CD4-positive, alpha-beta T cell treated with Interleukin-6 for 4 hours (primary cell): ENCODE results near the gene ABCG4.
A peak's percentile ranks its signal among the peaks of the same experiment; 100 is the strongest.
"Not testable (repeated sequence)": the region's sequence is repeated elsewhere in the genome, so short reads cannot be mapped to it uniquely, and the experiment has no call there.

ENCODE experiments used
- DNase-seq: peaks from one replicate; pipeline ENCODE4 v3.0.0-alpha.2; 2020; ENCODE audit warnings: mixed read lengths

ABCG4 gene

DNA sequence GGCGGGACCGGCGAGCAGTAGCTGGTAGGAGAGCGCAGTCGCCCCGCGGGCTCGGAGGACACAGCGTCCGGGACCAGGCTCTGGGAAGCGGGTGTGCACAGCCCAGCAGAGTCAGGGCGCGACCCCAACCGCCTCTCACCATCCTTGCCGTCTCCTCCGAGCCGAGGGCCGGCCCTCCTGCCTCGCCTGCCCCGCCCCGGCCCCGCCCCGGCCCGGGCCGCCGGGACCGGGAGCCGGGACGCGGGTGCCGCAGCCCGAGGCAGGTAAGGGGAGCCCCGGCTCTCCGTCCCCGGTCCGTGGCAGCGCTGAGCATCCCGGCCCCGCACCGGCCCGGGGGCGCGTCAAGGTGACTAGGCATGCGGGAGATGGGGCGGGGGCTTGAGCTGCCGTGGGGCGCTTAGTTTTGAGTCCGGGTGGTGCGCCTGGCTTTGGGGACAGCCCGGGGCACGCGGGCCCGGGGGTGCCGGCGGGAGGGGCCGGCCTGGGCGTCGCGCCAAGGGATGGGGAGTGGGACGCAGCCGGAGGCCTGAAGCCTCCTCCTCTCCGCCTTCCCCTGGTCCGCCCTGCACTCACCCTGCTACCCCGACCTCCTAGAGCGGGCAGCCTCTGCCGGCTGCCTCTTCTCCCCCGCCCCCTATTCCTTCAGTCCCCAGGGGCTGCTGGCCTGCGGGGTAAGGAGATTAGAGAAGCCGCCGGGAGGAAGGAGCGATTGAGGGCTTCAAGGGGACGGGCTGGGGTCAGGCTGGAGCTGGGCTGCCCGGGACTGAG, at the start of gene ABCG4:
TSS of gene ABCG4 (plus strand) at position 35 of the 768 bp plus-strand sequence. CDS start 914 bp downstream, outside the sequence.
- DNase-seq = peak; percentile 48

DNA sequence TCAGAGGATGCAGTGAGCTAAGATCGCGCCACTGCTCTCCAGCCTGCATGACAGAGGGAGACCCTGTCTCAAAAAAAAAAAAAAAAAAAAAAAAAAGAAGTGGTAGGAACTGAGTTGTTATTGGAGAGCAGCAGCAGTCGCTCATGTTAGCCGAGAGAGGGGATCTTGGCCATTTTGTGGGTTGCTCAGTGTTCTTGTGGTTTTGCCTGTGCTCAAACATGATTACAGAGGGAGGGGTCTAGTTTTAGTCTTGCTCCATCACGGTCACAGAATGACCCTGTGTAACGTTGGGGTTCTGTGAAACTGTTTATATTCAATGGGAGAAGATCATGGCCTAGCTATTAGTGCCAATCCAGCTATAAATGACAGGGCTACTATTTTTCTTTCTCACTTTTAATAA, 49.1 kb upstream of the ABCG4 start:
- no peak for DNase-seq

DNA sequence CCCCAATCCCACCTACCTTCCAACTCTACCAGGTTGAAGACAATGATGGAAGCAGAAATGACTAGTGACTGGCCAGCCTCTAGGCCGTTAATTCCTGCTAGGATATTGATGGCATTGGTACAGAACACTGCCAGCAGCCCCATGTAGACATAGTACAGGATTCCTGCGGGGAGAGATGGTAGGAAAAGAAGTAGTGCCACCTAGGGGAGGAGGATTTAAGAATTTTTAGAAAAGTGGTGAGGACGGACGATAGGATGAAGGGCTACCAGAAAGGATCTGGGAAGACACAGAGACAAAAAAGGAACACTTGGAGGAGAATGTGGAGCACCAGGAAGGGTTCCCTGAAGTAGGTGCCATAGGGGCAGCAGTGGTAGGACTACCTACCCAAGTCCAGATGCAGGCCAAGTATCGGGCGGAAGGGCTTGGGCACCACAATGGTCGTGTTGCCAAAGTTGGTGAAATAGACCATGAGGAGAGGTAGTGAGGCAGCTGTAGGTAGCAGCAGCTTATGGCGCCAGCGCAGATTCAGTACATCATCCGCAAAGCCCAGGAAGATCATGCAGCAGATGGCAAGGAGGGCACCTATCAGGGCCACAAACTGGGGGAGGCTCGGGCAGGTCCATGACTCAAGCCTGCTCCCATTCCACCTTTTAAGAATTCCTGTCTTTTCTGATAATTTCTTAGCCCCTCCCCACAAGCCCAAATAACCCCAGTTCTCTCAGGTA, 48.4 kb upstream of the ABCG4 start:
- DNase-seq = no peak

DNA sequence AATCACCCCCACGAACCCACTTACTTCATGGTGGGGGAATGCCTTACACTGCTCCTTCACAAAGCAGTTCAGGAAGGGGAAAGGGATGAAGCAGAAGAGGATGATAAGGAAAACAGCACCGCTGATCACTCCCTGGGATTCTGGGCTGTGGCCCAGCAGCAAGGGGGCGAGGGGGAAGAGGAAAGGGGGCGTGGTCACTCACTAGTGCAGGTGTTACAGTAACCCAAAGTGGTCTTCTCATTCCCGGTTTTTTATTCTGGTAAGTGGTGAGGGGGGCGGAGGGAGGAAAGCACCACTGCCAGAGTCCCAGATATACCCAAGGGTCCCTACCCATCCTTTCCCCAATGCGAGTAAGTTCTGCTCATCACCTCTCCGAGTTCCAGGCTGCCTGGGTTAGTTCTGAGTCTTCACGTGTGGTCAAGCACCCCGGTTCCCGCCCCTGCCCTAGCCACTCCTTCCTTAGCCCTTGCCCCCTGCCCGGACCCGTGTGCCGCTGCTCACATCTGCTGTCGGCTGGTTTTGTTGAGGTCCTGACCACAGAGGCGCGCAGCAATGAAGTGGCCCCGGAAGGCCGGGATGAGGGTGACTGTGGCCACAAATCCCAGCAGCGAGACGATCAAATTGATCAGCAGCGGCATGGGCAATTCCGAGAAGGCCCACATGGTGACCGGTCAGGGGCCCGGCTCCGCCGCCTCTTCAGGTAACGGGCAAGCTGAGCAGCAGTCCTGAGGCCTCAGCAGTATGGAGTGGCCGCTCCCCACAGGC, 47.7 kb upstream of the ABCG4 start:
- DNase-seq = no peak

DNA sequence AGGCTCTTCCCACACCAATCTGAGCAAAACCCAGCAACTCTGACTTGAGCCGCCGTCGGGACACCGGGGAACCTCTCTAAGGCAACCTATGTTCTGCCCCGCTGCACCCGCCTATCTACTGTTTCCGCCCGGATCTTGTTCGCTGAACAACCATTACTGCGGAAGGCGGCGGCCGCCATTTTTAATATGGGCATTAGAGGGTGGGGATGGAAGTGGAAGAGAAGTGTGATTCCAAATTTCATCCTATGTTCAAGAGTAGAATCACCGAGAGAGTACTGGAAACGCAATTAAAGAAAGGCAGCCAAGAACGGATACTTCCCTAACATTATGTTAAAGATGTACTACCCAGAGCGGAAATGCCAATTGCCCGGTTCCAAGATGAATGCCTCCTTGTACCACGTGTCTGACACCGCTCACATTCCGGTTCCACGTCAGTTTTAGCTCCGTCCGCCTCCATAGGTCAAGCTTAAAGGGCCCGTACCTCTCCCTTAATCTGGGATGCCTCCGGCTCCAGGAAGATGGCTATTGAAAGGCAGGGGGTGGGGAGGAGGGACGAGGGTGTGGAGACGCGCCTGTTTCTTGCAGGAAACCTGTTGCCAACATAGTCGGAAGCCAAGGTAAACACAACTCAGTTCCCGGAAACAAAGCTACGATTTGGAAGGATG, 47.0 kb upstream of the ABCG4 start, which contains the start of gene DPAGT1:
TSS of gene DPAGT1 (minus strand) at position 95 of the 665 bp plus-strand sequence. CDS start 198 bp downstream, outside the sequence.
- peak; percentile 85 for DNase-seq

DNA sequence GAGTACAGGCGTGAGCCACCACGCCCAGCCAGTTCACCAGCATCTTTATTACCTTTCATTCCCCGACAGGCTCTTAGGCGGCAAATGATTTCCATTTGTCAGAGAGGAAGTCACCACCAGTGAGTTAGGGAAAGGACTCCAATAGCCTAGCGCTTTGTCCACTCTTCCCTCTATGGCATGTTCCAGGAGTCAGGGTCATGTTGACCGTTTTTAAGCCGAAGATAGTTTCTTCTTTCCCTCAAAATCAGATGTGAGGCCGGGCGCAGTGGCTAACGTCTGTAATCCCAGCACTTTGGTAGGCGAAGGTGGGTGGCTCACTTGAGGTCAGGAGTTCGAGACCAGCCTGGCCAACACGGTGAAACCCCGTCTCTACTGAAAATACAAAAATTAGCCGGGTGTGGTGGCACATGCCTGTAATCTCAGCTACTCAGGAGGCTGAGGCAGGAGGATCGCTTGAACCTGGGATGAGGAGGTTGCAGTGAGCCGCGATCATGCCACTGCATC, 45.6 kb upstream of the ABCG4 start:
- not testable (repeated sequence) for DNase-seq

DNA sequence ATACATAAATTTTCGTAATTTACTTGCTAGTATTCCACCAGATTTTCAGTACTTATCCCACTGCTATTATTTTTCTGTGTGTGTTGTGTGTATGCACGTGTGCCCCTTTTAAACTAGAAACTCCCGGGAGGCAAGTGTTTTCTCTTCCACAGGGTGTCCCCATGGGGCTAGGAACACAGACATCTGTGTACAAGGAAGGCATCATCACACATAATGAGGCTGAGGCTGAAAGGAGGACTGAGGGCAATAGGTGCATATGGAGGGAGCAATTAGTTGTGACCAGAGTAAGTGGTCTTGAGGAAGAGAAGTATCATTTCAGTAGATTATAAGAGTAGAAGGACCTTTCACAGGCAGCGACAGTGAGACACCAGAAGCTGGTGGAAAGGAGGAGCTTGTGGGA, 45.1 kb upstream of the ABCG4 start:
- no peak for DNase-seq

DNA sequence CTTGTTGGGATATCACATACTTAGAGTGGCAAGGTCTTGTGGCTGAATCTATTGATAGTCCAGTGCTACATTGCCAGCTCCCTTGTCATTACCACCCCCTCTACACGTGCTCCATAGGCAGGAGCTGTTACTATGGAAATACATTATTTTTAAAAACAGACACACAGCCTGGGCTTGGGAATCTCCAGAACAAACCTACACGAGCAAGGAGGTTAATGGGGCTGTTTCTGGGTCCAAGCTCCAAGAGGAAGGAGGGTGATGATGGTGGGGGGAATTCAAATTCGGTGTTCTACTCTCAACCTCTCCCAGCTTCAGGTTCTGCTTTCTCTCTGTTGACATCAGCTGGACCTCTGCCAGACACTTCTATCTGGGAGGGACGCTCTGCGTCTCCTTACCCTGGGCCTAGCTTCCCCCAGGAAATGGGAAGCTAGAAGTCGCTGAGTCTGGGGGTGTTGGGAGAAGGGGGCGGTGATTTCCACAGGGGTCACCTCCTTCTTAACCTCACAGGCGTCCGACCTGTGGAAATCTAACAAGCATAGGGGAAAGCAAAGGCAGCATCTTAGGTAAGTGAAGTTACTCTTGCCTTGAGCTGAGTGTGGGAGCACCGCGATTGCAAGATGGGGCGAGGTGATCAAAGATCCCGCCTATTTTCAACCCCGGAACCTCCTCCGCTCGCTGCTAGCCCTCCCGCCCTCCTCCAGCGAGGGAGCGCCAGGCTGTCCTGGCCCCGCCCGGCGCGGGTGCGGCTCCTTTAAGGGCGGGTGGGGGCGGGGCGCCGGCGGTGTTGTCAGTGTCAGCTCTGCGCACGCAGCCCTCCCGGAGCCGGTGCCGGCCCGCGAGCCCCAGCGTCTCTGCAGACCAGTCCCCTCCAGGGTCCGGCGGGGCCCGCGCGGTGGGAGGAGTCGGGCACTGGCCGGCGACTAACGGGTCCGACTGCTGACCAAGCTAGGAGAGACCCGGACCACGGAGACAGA, 42.0 kb upstream of the ABCG4 start, which contains the start of gene C2CD2L:
TSS of gene C2CD2L (plus strand) at position 781 of the 974 bp plus-strand sequence. CDS start 398 bp downstream, outside the sequence.
- peak; percentile 95 for DNase-seq

DNA sequence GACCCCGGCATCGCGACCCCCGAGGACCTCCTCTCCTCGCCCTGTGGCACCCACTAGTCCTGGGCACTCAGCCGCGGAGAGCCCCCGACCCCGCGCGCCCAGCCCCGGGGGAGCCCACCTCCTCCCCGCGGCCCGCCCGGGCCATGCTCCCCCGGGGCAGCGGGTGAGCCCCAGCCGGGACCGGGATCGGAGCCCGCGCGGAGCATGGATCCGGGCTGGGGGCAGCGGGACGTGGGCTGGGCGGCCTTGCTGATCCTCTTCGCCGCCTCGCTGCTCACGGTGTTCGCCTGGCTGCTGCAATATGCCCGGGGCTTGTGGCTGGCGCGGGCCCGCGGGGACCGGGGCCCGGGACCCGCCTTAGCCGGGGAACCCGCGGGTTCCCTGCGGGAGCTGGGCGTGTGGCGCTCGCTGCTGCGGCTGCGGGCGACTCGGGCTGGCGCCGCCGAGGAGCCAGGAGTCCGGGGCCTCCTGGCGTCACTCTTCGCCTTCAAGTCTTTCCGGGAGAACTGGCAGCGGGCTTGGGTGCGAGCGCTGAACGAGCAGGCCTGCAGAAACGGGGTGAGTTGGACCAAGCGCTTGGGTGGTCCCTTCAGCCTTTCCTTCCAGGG, 41.2 kb upstream of the ABCG4 start:
- DNase-seq = peak; percentile 26

DNA sequence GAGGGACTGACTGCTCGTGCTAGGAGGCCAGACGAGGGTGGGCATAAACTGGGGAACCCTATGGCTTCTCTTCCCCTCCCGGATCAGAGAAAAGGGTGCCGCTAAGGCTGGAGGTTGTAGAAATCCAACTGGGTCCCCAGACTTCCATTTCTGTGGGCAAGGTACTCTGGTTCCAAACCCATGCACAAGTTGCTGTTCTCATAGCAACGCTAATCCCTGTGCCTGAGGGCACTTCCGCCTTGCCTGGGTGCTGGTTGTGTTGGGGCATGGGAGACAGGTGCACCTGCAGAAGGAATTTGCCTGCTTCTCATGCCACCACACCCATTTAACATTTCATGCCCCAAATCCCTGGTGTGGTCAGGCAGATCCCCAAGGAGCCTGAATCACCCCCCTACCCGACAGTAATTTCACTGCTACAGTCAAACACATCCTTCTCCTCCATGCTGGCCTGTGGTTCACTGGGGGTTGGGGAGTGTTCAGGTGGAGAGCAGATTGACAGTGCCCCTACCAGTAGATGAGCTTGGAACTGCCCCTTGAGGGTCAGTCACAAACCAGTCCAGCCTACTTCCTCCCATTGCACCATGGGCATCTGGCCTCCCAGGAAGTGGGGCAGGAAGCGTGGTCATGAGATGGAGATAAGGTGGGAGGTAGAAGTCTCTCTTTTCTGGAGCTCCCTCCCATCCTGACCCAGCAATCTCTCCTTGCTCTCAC, 40.6 kb upstream of the ABCG4 start:
- DNase-seq = peak; percentile 56

DNA sequence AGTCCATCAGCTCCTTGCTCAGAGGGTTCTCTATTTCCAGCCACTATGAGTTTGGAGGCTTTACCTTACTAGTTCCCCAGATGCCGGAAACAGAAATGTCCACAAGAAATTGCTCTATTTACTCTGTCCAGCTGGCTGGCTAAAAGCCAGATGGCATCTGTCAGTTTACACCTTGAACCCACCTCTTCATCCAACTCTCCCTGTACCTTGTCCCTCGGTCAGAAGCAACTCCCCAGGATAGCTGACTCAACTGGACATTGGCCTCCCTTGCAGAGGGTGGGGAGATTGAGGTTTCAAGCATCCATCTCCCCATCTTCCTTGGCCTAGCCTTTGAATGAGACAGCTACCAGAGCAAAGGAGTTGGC, 40.0 kb upstream of the ABCG4 start:
- no peak for DNase-seq

DNA sequence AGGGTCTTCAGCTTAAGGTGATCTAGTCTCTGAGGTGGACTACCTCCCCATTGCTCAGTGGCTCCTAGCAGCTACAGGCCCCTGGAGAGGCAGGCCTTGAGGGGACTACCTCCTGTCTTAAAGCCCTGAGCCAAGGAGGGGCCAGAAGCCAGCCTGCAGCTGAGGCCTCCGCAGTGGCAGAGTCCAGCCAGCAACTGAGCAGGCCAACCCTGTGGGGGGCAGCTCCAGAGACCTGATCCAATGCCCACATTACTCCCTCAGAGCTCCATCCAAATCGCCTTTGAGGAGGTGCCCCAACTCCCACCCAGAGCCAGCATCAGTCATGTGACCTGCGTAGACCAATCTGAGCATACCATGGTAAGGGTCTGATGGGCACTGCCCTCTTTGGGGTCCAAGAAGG, 39.0 kb upstream of the ABCG4 start:
- no peak for DNase-seq

DNA sequence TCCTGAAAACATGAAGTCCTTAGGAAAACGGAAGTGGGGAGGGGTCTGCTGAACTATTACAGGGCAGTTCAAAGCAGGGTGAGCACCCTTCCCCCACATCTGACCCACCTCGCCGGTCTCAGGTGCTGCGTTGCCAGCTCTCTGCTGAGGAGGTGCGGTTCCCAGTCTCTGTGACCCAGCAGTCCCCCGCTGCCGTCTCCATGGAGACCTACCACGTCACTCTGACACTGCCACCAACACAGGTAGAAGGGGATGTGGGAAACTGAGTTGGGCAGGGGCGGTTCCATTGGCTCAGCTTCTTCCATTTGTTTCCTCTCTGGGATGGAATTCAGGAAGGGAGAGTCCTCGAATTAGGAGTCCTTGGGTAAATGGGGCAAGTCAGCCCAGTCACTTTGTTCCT, 38.4 kb upstream of the ABCG4 start:
- DNase-seq = no peak

DNA sequence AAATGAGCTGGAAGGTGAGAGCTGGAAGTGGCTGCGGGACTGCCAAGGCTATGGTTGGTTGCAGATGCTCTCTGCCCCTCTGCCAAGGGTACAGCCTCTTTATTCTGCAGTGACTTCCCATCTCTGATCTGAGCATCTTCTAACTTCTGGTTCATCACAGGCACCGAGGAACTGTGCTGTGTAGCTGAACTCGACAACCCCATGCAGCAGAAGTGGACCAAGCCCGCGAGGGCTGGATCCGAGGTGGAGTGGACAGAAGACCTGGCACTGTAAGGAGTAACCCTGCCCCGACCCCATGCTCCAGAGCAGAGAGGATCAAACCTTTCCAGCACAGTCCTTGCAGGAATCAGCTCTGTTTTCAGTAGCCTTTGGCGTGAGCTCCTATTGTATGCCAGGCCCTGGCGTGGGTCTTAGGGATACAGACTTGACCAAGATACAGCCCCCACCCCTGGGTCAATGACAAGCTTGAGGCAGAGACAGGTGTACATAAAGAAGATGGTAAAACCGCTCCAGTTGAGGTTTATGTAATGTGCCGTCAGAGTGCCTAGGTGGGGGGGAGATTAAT, 37.4 kb upstream of the ABCG4 start:
- DNase-seq = no peak

DNA sequence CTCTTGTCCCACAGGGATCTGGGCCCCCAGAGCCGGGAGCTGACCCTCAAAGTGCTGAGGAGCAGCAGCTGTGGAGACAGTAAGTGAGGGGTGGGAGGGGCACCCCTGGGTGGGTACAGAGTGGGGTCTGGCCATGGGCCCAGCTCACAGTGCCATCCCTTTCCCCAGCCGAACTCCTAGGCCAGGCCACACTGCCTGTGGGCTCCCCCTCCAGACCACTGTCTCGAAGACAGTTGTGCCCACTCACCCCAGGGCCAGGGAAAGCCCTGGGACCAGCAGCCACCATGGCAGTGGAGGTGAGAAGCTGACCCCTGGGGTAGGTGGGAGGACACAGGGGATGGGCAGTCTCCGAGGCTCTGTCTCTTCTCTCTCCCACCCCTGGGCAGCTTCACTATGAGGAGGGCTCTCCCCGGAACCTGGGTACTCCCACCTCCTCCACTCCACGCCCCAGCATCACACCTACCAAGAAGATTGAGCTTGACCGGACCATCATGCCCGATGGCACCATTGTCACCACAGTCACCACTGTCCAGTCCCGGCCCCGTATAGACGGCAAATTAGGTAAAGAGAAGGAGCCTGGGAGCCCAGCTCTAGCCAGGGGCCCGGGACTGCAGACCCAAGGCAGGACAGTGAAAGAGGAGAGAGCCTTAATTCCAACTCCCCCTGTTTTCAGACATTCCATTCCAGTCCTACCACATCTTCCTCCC, 36.4 kb upstream of the ABCG4 start:
- DNase-seq = no peak

DNA sequence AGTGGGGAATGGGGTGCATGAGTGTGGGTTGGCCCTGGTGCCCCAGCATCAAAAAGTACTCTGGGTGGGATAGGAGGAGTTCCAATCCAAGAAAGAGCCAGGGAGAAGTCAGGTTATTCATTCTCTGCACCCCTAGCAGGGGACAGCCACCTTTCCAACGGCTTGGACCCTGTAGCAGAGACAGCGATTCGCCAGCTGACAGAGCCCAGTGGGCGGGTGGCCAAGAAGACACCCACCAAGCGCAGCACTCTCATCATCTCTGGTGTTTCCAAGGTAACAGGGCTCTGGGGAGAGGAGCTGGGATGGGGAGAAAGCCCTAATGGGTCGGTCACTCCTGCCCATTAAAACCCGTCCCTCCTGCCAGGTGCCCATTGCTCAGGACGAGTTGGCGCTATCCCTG, 35.1 kb upstream of the ABCG4 start:
- DNase-seq = no peak

DNA sequence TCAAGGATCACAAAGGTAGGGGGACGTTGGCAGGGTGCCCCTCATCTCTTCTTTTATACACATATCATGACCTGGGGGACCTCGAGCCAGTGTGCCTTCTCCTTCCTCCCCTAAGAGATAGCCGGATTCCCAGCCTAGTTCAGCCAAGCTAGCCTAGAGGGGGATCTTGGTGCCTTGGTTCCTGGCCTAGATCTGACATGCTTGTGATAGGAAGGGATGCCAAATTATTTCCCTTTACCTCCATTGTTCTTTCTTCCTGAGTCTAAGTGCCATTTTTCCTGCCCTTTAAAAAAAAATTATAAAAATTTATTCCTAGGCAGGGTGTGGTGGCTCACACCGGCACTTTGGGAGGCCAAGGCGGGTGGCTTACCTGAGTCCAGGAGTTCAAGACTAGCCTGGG, 34.5 kb upstream of the ABCG4 start:
- no peak for DNase-seq

DNA sequence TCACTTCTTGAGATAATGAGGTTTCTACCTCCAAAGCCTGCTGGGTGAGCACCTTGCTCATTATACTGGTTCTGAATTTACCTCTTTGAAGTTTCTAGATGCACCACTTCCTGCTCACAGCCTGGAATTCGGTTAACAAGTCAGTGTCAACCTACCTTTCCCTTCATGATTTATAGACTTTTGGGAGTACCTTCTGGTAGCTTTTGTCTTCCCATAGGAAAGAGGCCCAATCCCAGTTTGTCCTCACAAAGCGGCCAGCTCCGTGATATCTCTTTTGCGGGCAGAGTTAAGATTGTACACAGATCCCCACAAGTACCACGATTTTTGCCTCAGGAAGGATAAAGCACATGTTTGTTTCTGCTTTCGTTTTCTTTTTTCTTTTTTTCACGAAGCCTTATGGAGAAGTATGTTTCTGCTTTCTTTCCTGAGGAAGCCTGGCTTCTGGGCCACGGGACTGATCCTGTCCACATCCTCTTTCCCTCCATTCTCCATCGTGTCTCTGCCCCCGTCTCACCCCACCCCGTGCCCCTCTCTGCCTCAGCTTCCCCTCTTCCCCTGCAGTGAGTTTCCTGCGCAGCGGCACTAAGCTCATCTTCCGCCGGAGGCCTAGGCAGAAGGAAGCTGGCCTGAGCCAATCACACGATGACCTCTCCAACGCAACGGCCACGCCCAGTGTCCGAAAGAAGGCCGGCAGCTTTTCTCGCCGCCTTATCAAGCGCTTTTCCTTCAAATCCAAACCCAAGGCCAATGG, 33.2 kb upstream of the ABCG4 start:
- peak; percentile 59 for DNase-seq

DNA sequence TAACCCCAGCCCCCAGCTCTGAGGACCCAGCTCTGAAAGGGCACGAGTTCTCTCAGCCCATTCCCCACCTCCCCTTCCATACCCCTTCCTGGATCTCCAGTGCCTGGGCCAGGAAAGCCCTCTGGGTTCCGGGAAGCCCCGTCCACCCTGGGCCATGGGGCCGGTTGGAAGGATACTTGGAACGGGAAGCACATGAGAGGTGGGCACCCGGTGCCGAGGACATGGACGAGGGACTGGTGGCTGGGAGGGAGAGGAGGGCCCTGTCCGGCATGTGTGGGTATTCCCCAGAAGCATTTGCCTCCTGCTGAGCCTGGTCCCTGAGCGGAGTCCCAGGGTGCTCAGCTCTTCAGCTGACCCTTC, 32.6 kb upstream of the ABCG4 start:
- no peak for DNase-seq
